IPS-NIHi7 (cell line): Measurements from ENCODE around the gene STK25.
A peak's percentile ranks its signal among the peaks of the same experiment; 100 is the strongest.
"Not testable (repeated sequence)": the region's sequence is repeated elsewhere in the genome, so short reads cannot be mapped to it uniquely, and the experiment has no call there.

Experiments
- DNase-seq: peaks from one replicate; pipeline ENCODE4 v3.0.0; 2012; ENCODE audit warnings: mixed read lengths; ENCODE audit errors: extremely low spot score

STK25 gene

GRCh38 chr2:241507430-241508239 lies 749 bp downstream of the STK25 start:
- DNase-seq, result peak; percentile 67

- no peak for DNase-seq
These were observed 1.5 kb downstream of the STK25 start for GRCh38 chr2:241506793-241507429.

DNA sequence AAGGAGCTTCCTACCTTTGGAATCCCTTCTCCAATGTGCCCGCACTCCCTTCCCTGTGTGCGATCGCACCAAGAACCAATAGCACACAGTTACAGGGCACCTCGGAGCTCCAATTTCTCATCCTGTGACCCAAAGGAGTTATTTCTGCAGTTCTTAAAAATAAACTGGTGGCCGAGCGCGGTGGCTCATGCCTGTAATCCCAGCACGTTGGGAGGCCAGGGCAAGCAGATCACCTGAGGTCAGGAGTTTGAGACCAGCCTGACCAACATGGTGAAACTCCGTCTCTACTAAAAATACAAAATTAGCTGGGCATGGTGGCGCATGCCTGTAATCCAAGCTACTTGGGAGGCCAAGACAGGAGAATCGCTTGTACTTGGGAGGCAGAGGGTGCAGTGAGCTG lies 2.1 kb downstream of the STK25 start:
- not testable (repeated sequence) for DNase-seq

- DNase-seq, result no peak
These were observed 2.6 kb downstream of the STK25 start for GRCh38 chr2:241505781-241506201.

GRCh38 chr2:241505086-241505780 lies 3.2 kb downstream of the STK25 start:
- no peak for DNase-seq

- DNase-seq, result no peak
These were observed 4.5 kb downstream of the STK25 start for GRCh38 chr2:241503776-241504392.

DNA sequence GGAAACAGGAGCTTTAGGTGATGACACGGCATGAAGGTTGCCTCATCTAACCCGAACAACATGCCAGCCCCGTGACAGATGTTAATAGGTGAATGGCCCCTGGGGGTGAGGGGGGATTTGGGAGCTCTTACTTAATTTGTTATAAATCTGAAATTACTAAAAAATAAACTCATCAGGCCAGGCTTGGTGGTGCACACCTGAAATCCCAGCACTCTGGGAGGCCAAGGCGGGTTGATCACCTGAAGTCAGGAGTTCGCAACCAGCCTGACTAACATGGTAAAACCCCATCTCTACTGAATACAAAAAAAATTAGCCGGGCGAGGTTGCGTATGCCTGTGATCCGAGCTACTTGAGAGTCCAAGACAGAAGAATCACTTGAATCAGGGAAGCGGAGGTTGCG lies 6.1 kb downstream of the STK25 start:
- no peak for DNase-seq

DNA sequence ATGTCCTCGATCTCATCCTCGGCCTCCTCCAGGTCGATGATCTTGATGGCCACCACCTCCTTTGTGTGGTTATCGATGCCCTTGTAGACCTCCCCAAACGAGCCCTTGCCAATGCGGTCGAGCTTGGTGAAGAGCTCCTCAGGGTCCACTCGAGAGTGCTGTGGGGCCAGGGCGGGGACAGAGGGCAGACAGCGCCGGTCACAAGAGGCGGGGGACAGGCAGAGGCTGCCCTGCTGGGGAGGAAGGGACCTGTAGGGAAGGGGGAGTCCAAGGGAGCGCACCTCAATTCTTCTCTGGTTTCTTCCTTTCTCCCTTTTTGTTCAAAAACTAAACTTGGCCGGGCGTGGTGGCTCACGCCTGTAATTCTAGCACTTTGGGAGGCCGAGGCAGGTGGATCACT lies 6.8 kb downstream of the STK25 start:
- DNase-seq, result no peak

GRCh38 chr2:241501099-241501541 lies 7.3 kb downstream of the STK25 start:
- no peak for DNase-seq

DNA sequence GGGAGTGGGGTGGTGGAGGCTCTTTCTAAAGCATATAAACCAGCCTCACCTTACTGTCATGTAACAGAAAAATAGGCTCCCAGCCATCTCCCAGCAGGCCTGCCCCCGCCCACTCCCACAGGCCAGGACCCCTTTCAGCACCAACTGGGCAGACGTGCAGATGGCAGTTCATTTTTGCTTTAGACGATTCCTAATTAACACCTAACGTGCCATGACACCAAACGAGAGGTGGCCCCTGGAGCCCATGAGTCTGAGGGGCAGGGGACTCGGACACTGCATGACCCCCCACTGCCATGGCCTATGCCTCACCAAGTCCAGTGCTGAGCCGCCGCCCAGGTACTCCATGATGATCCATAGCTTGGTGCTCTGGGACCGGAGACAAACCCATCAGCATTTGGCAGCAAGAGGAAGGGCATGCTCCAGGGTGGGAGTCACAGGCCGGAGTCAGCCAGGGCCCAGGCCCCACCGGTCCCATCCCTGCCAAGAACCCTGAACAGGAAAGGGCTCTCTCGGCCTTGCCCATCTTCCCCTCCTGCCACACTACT lies 7.9 kb downstream of the STK25 start:
- no peak for DNase-seq

GRCh38 chr2:241500016-241500415 lies 8.4 kb downstream of the STK25 start:
- DNase-seq, result no peak

- no peak for DNase-seq
These were observed 9.0 kb downstream of the STK25 start for GRCh38 chr2:241499146-241499965.

GRCh38 chr2:241498115-241499070 lies 10.0 kb downstream of the STK25 start:
- no peak for DNase-seq

- DNase-seq, result no peak
These were observed 11.2 kb downstream of the STK25 start for GRCh38 chr2:241496904-241497877.

GRCh38 chr2:241496003-241496707 lies 12.2 kb downstream of the STK25 start:
- no peak for DNase-seq

GRCh38 chr2:241495172-241496002 lies 13.0 kb downstream of the STK25 start:
- no peak for DNase-seq

DNA sequence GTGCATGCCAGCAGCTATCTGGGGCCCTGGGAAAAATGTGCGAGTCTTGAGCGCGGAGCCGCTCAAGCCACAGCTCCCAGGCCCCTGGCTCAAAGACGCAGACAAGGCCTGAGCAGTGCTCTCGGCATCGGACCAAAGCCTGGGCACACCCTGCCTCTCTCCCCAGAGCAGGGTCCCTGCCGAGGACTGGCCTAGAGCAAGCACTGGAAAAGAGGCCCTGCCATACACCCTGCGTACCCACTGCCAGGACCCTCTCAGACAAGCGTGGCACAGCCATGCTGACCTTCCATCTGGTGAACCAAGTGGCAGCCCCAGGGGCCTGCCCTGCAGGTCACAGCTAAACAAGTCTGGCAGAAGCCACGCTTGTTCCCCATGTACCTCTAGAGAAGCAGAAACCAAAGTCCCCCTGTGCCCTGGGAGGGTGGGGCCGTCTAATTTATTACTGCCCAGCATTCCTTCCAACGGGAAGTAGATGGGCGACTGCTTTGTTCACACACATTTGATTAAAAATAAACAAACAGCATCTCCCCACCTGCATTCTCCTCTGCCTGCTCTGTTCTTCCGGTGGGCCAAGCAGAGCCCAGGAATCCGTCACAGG lies 14.0 kb downstream of the STK25 start:
- no peak for DNase-seq
